GM12878 (cell line): Measurements from ENCODE around the gene EIF2B4.

Experiments used
- CHD2 ChIP-seq: IDR thresholded peaks from 2 replicates; pipeline ENCODE4 v1.6.1; 2011; ENCODE audit warnings: low read depth, low read length, improper control_type of control experiment, borderline replicate concordance
- EP300 ChIP-seq, 2 experiments: fragments of 150-350 bp in 1 of 2; IDR thresholded peaks; 2 replicates each; pipeline ENCODE4 v1.6.1; 2011 to 2012; ENCODE audit warnings: low read depth in 2 of 2, low read length in 2 of 2, borderline replicate concordance in 1 of 2, improper control_type of control experiment in 1 of 2, inconsistent platforms in 1 of 2; ENCODE audit not compliant: control insufficient read depth in 1 of 2
- FOS ChIP-seq: IDR thresholded peaks from 3 replicates; pipeline ENCODE4 v1.6.1; 2011; ENCODE audit warnings: borderline replicate concordance; ENCODE audit not compliant: insufficient read length; ENCODE audit errors: extremely low read depth
- POLR2A ChIP-seq: IDR thresholded peaks from 2 replicates; pipeline ENCODE4 v1.6.1; 2011; ENCODE audit warnings: low read depth, mild to moderate bottlenecking, low read length
- SMAD1 ChIP-seq: fragments of 450-650 bp; IDR thresholded peaks from 2 replicates; pipeline ENCODE4 v1.6.1; 2018; ENCODE audit warnings: mild to moderate bottlenecking, low read depth; ENCODE audit not compliant: partially characterized antibody
- SREBF1 ChIP-seq: IDR thresholded peaks from 2 replicates; pipeline ENCODE4 v1.6.1; 2012; ENCODE audit warnings: mild to moderate bottlenecking, low read length
- SREBF2 ChIP-seq: IDR thresholded peaks from 2 replicates; pipeline ENCODE4 v1.6.1; 2012; ENCODE audit warnings: mild to moderate bottlenecking, low read length
- TARDBP ChIP-seq: IDR thresholded peaks from 2 replicates; pipeline ENCODE4 v1.6.1; 2016; ENCODE audit warnings: borderline replicate concordance
- YY1 ChIP-seq: IDR thresholded peaks from 2 replicates; pipeline ENCODE4 v1.6.1; 2011; ENCODE audit warnings: low read depth, mild to moderate bottlenecking, low read length
- TF ChIP-seq, protein P1 (sequence below), 3 experiments: IDR thresholded peaks in 2 of 3; conservative IDR thresholded peaks in 1 of 3; 2 replicates each; pipeline ENCODE4 v1.5.1; 2011; ENCODE audit warnings: low read depth in 3 of 3, low read length in 3 of 3, mild to moderate bottlenecking in 3 of 3, control low read depth in 2 of 3, moderate library complexity in 2 of 3, inconsistent platforms in 1 of 3, mixed read lengths in 1 of 3; ENCODE audit not compliant: control insufficient read depth in 2 of 3, insufficient read depth in 1 of 3; ENCODE audit errors: extremely low read depth in 1 of 3
- TF ChIP-seq, protein P2 (sequence below): fragments of 450-650 bp; formaldehyde crosslinking; IDR thresholded peaks from 2 replicates; pipeline ENCODE4 v1.4.0; 2022; ENCODE audit warnings: mild to moderate bottlenecking, moderate library complexity

DNA sequence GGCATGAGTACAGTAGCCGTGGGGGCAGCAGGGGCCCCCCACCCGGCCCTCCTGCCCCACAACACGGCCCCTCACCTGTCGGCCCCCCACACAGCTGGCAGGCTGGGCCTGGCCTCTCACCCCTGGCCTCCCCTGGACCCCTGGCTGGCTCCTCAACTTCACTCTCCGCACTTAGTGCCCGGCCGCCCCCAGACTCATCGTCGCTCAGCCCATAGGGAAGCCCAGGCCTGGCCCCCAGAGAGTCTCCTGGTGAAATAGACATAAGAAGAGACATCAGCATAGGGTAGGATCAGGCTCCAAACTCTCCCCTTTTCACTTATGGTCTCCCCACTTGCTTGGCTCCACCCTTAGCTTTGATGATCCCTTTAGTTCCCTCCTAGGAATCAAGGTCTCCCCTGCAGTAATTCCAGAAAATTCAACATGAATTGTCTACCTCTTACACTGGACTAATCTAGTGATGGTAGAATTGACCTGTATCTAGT lies 8.7 kb upstream of the EIF2B4 start:
- TF ChIP-seq, protein P1, sequence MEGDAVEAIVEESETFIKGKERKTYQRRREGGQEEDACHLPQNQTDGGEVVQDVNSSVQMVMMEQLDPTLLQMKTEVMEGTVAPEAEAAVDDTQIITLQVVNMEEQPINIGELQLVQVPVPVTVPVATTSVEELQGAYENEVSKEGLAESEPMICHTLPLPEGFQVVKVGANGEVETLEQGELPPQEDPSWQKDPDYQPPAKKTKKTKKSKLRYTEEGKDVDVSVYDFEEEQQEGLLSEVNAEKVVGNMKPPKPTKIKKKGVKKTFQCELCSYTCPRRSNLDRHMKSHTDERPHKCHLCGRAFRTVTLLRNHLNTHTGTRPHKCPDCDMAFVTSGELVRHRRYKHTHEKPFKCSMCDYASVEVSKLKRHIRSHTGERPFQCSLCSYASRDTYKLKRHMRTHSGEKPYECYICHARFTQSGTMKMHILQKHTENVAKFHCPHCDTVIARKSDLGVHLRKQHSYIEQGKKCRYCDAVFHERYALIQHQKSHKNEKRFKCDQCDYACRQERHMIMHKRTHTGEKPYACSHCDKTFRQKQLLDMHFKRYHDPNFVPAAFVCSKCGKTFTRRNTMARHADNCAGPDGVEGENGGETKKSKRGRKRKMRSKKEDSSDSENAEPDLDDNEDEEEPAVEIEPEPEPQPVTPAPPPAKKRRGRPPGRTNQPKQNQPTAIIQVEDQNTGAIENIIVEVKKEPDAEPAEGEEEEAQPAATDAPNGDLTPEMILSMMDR (IDR thresholded peaks at IDR 0.05 in 2 of 3, conservative IDR thresholded peaks at IDR 0.05 in 1 of 3; ENCODE audit: control insufficient read depth in 2 of 3, extremely low read depth in 1 of 3, insufficient read depth in 1 of 3, low read depth in 3 of 3, low read length in 3 of 3), result no peak
- TF ChIP-seq POLR2A, result no peak
- no peak for TF ChIP-seq SMAD1
- TF ChIP-seq EP300 (IDR thresholded peaks at IDR 0.05; ENCODE audit: borderline replicate concordance in 1 of 2, control insufficient read depth in 1 of 2, low read depth in 2 of 2, low read length in 2 of 2), result no peak
- no peak for TF ChIP-seq YY1
- no peak for TF ChIP-seq SREBF2
- TF ChIP-seq SREBF1, result no peak
- TF ChIP-seq FOS, result no peak
- TF ChIP-seq TARDBP, result no peak
- TF ChIP-seq CHD2, result no peak
- TF ChIP-seq, protein P2, sequence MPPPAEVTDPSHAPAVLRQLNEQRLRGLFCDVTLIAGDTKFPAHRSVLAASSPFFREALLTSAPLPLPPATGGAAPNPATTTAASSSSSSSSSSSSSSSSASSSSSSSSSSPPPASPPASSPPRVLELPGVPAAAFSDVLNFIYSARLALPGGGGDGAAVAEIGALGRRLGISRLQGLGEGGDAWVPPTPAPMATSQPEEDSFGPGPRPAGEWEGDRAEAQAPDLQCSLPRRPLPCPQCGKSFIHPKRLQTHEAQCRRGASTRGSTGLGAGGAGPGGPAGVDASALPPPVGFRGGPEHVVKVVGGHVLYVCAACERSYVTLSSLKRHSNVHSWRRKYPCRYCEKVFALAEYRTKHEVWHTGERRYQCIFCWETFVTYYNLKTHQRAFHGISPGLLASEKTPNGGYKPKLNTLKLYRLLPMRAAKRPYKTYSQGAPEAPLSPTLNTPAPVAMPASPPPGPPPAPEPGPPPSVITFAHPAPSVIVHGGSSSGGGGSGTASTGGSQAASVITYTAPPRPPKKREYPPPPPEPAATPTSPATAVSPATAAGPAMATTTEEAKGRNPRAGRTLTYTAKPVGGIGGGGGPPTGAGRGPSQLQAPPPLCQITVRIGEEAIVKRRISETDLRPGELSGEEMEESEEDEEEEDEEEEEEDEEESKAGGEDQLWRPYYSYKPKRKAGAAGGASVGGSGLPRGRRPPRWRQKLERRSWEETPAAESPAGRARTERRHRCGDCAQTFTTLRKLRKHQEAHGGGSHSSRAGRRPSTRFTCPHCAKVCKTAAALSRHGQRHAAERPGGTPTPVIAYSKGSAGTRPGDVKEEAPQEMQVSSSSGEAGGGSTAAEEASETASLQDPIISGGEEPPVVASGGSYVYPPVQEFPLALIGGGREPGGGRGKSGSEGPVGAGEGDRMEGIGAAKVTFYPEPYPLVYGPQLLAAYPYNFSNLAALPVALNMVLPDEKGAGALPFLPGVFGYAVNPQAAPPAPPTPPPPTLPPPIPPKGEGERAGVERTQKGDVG (CRISPR knock-in tag), result no peak
